ENCODE data around the gene RTN4R. TPM values are rescaled to one million over a fixed set of nuclear protein-coding genes. Genes with fewer than 3 reads are reported as not detected.
"Not testable (repeated sequence)": the region's sequence is repeated elsewhere in the genome, so short reads cannot be mapped to it uniquely, and the experiment has no call there.

RTN4R gene
- total RNA-seq, 1 experiment from 2014 or later: 25.0 TPM

- H3K9me3 Mint-ChIP-seq; H3K27ac Mint-ChIP-seq; H3K4me3 Mint-ChIP-seq; H3K36me3 Mint-ChIP-seq; DNase-seq (ENCODE audit: low spot score); H3K27me3 Mint-ChIP-seq (ENCODE audit: low read depth); H3K4me1 Mint-ChIP-seq; POLR2A ChIA-PET; ATAC-seq: not testable (repeated sequence)
- CTCF ChIA-PET: interaction anchor here (1.3 kb wide), 1 partner anchor 25 kb away, joined by 3 read pairs; no protein-coding TSS in a partner anchor
Measured at GRCh38 chr22:20263404-20264281, 4.5 kb downstream of the RTN4R start.

- Mint-ChIP-seq H3K4me1 (peaks cover 3% of the 10 kb centered on the region; the same call in 1 of the 2 replicates), H3K27me3 (ENCODE audit: low read depth) (no peaks in the 10 kb centered on the region), H3K36me3 (no peaks in the 10 kb centered on the region), H3K9me3 (no peaks in the 10 kb centered on the region), H3K27ac (no peak overlapping the region), H3K4me3 (no peak overlapping the region)
- TF ChIP-seq FOXK1 (CRISPR knock-in tag; IDR thresholded peaks at IDR 0.05) (no peak), ARID4B (CRISPR knock-in tag; IDR thresholded peaks at IDR 0.05; ENCODE audit: borderline replicate concordance) (no peak), IRF1 (CRISPR knock-in tag; IDR thresholded peaks at IDR 0.05) (no peak), E2F5 (CRISPR knock-in tag; IDR thresholded peaks at IDR 0.05) (no peak), TEAD4 (CRISPR knock-in tag; IDR thresholded peaks at IDR 0.05) (no peak), NFE2L1 (CRISPR knock-in tag; IDR thresholded peaks at IDR 0.05) (no peak), JAZF1 (CRISPR knock-in tag; IDR thresholded peaks at IDR 0.05) (no peak), NR1H2 (CRISPR knock-in tag; IDR thresholded peaks at IDR 0.05) (no peak), MLX (CRISPR knock-in tag; IDR thresholded peaks at IDR 0.05) (no peak), ZNF121 (CRISPR knock-in tag; IDR thresholded peaks at IDR 0.05) (no peak), CBFB (CRISPR knock-in tag; IDR thresholded peaks at IDR 0.05; ENCODE audit: low read depth) (no peak), EMX1 (CRISPR knock-in tag; IDR thresholded peaks at IDR 0.05) (no peak), ZNF138 (CRISPR knock-in tag; conservative IDR thresholded peaks at IDR 0.05) (no peak), ZNF232 (CRISPR knock-in tag; IDR thresholded peaks at IDR 0.05) (no peak)
- ChIA-PET CTCF (no interaction called here), POLR2A (no interaction called here)
- DNase-seq (ENCODE audit: low spot score) (no peak), ATAC-seq (no peak)
Measured at GRCh38 chr22:20262582-20263147, 5.5 kb downstream of the RTN4R start.

All from WTC11 (cell line).